HUDEP-2 (cell line): ENCODE results near the gene GUCY2D.

Experiments
- DNase-seq, 76 experiments: peaks; one replicate each; lab custom pipeline; 2025; ENCODE audit not compliant: unreplicated experiment in 76 of 76; lab: John Stamatoyannopoulos, UW

The GUCY2D gene

DNA sequence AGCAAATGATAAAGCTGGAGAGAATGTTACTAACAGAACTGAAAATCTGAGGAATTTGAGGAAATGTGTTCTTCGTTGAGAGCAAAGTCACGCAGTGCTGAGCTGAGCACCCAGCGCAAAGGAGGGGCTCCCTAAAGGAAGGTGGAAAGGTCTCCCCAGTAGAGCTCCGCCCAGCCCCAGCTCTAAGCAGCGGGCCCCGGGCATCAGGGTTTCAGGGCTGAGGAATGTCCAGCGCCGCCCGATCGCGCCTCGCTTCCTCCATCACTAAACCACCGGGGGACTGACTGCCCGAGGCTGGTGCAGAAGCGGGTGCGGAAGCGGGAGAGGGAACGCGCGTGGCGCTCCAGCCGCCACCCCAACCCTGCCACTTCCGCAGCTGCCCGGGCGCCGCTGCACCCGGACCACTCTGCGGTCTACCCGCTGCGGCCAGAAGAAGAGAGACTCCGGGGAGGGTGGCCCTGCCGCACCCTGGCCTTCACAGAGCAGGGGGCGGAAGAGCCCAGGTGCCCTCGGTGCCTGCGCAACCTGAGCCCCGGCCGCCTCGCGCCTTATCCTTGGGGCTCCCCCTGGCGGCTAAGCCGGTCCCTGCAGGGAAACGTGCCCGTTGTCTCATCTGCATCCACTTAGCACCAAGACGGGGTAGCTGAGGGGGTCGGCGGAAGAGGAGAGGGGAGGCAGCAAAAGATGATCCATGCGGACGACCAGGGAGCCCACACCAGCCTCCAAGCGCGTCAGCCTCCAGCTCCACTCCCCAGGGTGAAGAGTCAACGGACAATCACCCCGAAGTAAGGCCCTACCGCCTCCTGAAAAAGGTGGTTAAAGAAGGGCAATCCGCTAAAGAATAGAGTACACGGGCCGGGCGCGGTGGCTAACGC, 12.4 kb upstream of the GUCY2D start:
- peak in 64 of 76 experiments; percentile 8 to 86 (median 66) for DNase-seq

DNA sequence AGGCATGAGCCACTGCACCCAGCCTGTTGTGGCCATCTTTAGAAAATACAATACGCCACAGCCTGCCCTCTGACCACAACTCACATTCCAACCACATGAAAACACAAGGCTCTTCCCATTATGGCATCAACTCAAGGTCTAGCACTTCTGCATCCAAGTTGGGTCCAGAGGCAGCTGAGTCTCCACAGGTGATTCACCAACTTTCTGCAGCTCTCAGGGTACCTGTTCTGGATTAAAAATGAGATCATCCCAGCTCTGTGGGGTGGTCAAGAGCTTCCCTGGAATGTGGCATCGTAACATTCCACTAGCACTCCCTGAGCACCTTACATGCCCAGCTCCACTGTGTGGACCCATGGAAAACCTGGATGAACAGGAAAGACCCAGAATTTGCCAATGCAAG, 9.9 kb upstream of the GUCY2D start:
- DNase-seq: no peak

DNA sequence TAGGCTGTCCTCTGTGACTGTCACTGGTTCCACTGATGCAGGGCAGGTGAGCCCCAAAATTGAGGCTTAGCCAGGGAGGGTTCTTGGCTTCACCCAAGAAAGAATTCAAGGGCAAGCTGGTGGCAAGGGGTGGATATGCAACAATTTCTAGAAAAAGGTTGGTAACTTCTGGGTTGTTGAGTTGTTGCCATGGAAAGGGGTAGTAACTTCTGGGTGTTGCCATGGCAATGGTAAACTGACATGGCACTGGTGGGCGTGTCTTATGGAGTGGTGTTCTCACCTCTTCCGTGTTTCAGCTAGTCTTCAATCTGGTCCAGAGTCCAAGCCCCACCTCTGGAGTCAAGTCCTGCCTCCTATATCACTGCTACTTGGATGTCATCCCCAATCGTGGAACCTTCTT, 9.5 kb upstream of the GUCY2D start:
- no peak for DNase-seq

DNA sequence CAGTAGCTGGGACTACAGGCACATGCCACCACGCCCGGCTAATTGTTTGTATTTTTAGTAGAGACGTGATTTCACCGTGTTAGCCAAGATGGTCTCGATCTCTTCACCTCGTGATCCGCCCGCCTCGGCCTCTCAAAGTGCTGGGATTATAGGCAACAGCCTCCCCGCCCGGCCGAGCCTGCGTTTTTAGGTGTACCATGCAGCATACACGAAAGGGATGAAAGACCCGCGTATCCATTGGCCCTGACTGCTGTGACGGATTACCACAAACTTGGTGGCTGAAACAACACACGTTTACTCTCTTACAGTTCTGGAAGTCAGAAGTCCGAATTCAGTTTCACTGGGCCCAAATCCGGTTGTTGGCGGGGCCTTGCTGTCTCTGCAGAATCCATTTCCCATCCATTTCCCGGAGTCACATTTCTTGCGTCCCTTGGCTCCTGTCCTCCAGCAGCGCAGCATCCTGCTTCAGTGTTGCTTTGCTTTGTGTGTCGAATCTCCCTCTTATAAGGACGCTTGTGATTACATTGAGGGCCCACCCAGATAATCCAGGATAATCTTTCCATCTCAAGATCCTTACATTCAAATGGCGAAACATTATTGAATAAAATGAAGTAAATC, 8.3 kb upstream of the GUCY2D start:
- no peak for DNase-seq

DNA sequence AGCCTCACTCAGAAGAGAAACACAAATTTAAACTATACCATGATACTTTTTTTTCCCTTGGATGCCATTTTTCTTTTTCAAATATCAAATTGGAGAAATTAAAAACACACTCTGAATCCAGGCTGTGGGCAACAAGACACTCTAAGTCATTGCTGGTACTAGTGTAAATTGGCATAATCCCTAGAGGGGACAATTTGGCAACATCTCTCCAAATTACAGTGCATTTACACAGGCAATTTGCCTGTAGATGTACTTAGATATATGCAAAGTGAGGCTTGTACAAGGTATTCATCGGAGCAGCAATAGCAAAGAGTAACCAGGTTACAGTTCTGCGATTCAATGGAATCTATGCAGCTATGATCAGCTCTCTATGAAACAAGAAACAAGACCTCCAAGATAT, 6.7 kb upstream of the GUCY2D start:
- no peak for DNase-seq

DNA sequence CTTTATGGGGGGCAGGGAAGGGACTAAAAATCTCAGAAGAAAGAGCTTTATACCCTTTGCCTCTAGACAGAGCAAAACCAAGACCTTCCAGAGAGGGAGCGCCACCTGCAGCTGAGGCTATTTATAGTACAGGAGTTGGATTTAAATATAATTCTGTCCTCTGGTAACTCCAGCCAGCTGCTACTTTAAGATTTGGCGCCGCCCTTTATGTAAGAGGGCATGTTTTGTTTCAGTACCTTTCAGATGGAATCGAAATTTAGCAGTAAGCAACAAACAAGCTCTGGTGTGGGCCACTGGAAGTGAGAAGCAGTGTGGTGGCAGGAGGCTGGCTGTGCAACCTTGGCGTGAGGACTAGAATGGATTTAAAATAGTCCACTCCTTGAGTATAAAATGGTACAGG, 5.2 kb upstream of the GUCY2D start:
- DNase-seq: peak in 27 of 76 experiments; percentile 3 to 47 (median 25)

DNA sequence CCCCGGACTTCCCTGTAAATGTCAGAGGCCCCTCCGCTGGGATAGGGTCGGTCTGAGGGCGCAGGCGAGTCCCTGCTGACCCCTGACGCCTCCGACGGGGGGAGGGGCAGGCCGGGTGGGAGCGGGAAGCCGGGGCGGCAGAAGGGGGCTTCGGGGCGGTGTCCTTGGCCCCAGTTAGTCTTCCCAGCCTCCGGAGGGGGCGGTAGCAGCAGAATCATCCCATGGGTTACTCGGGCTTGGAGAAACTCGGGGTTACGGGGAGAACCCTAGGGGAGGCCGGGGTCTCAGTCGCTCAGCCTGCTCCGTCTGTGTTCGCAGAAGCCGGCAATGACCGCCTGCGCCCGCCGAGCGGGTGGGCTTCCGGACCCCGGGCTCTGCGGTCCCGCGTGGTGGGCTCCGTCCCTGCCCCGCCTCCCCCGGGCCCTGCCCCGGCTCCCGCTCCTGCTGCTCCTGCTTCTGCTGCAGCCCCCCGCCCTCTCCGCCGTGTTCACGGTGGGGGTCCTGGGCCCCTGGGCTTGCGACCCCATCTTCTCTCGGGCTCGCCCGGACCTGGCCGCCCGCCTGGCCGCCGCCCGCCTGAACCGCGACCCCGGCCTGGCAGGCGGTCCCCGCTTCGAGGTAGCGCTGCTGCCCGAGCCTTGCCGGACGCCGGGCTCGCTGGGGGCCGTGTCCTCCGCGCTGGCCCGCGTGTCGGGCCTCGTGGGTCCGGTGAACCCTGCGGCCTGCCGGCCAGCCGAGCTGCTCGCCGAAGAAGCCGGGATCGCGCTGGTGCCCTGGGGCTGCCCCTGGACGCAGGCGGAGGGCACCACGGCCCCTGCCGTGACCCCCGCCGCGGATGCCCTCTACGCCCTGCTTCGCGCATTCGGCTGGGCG, 542 bp downstream of the GUCY2D start:
- no peak for DNase-seq

DNA sequence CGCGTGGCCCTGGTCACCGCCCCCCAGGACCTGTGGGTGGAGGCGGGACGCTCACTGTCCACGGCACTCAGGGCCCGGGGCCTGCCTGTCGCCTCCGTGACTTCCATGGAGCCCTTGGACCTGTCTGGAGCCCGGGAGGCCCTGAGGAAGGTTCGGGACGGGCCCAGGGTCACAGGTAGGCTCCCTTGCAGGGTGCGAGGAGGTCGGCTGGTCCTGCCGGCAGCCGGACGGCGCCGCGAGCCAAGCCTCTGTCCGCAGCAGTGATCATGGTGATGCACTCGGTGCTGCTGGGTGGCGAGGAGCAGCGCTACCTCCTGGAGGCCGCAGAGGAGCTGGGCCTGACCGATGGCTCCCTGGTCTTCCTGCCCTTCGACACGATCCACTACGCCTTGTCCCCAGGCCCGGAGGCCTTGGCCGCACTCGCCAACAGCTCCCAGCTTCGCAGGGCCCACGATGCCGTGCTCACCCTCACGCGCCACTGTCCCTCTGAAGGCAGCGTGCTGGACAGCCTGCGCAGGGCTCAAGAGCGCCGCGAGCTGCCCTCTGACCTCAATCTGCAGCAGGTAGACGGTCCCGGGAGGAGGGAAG, 1.3 kb downstream of the GUCY2D start:
- no peak for DNase-seq

DNA sequence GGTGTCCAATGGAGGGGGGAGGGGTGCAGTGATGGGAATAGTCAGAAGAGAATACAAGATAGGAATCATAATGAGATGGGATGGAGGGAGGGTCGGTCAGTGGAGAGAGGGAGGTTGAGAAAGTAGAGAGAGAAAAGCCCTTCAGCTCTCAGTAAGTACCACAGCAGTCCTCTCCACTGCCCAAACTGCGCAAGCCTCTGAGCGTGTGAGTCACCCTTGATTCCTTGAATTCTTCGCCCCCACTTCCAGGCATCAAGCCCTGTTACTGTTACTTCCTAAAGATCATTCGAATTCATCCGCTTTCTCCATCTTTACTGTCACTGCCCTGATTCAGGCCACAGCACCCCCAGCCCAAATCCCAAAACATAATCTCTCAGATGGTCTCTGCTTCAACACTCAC, 2.5 kb downstream of the GUCY2D start:
- no peak for DNase-seq

DNA sequence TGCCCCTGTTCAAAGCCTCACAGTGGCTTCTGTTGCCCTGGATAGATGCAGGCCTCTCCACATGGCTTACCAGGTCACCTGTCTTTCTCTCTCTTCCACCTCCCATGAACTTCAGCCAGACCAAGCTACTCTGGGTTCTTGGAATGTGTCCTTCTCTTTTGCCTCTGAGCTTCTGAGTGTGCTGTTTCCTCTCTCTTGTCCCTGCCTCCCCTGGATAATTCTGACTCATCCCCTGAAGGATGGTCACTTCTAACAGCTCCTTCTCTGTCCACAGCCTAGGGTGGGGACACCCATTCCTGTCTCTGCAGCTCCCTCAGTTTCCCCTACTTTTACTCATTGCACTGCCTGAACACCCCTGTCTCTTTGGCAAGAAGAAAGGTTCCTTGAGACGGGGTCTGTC, 2.9 kb downstream of the GUCY2D start:
- no peak for DNase-seq

DNA sequence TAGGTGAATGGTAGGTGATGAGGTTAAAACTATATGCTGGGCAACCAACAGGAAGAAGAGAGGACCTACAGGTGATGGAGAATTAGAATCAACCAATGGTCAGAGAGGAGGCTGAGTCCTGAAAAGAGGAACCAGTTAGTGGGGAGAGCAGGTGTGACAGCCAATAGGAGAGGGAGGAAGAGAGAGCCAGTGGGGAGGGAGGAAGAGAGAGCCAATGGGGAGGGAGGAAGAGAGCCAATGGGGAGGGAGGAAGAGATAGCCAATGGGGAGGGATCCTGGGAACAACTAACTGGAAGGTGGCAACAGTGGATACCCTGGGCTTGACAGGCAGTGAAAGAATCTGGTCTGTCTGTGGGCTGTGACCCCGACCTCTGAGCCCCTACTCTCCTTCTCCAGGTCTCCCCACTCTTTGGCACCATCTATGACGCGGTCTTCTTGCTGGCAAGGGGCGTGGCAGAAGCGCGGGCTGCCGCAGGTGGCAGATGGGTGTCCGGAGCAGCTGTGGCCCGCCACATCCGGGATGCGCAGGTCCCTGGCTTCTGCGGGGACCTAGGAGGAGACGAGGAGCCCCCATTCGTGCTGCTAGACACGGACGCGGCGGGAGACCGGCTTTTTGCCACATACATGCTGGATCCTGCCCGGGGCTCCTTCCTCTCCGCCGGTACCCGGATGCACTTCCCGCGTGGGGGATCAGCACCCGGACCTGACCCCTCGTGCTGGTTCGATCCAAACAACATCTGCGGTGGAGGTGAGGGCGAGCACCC, 3.7 kb downstream of the GUCY2D start:
- DNase-seq: peak in 1 of 76 experiments; percentile 12

DNA sequence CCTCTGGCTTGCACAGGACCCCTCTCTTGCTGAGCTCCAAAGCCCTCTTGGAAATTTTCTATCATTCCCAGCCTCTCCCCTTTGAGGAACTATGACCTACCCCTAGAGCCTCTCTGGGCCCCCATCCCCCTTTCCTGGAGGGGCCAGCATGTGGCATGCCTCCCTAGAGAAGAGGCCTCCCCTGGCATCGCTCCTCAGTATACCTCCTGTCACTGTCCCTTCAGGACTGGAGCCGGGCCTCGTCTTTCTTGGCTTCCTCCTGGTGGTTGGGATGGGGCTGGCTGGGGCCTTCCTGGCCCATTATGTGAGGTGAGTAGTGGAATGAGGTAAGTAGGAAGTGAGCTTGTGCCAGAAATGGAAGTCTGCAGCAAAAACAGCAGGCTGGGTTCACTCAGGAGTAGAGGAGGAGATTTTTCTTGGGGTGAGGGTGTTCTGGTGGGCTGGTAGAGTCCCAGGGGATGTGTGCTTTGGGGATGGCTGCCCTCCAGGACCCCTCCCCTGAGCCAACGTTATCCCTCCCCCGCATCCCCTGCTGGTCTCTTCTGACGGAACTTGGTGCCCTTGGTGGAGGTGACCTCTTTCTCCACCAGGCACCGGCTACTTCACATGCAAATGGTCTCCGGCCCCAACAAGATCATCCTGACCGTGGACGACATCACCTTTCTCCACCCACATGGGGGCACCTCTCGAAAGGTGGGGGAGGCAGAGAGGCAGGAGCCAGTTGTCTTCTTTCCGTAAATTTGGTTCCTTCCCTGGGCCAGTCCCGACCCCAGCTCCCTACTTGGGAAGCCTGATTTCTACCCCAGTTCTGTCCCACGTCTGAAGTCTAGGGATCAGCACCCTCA, 4.6 kb downstream of the GUCY2D start:
- no peak for DNase-seq

DNA sequence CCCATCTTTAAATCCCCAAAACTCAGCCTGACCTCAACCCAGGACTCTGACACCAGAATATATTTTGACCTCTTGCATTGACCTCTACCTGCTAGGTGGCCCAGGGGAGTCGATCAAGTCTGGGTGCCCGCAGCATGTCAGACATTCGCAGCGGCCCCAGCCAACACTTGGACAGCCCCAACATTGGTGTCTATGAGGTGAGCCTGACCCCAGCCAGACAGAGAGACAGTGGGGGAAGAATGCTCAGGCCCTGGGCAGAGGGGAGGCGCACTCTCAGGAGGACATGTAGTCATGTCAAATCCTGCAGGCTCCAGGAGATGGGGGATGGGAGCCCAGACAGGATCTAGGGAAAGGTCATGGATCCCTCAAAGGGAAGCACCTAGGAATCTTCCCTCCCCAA, 5.4 kb downstream of the GUCY2D start:
- DNase-seq: no peak

DNA sequence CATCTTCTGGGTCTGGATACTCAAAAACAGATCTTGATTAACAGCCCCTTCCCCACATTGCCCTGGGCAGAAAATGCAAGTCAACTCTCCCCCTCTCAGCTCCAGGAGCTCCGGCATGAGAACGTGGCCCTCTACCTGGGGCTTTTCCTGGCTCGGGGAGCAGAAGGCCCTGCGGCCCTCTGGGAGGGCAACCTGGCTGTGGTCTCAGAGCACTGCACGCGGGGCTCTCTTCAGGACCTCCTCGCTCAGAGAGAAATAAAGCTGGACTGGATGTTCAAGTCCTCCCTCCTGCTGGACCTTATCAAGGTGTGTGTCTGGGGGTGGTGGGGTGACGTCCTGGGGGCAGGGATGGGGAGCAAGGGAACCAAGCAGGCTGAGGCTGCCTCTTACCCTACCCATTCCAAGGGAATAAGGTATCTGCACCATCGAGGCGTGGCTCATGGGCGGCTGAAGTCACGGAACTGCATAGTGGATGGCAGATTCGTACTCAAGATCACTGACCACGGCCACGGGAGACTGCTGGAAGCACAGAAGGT, 9.7 kb downstream of the GUCY2D start:
- DNase-seq: no peak

DNA sequence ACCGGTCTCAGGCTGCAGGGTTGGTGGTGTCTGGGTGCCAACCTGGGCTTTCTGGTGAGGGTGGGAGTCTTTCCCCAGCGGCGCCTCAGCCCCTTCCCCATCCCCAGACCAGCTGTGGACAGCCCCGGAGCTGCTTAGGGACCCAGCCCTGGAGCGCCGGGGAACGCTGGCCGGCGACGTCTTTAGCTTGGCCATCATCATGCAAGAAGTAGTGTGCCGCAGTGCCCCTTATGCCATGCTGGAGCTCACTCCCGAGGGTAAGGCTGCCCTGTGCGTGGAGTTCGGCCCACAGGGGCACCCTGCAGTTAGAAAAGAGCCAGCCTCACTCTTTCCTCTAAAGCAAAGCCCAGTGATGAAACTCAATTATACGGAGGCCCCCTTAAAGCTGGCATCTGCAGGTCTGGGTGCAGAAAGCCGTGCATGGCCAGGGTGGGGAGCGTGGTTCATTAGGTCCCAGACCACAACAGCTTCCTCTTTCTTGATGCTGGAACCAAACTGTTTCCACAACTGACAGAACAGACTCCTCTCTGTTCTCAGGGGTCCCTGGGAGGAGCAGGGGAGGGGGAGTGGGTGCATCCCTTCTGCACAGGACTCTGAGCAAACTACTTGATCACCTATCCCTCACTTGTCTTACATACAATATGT, 10.7 kb downstream of the GUCY2D start:
- DNase-seq: no peak

DNA sequence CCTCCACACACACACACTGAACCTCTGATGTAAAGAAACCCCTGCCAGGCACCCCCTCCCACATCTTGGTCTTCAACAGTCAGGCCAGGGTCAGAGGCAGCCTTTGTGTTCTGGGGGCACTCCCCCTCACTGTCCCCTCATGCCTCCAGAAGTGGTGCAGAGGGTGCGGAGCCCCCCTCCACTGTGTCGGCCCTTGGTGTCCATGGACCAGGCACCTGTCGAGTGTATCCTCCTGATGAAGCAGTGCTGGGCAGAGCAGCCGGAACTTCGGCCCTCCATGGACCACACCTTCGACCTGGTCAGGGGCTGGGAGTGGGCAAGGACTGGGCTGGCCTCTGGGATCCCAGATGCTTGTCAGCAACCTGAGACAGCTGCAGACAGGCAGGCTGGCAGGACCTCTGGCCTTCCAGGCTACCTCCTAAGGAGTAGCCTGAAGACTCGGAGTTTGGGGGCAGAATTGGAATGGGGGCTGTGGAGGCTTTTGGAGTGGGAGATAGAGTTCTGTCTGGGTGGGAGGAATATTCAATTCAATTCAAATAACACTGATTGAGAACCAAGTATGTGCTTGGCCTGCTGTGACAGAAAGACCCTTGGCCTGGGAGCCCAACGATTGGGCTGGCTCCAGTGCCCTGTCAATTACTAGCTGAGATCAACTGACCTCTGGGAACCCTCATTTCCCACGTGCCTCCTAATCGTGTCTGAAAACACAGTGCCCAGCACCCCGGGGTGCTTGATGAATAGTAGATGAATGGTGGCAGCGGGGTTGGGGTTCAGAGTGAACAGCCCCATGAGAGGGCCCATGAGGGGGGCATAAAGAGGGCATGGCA, 11.5 kb downstream of the GUCY2D start:
- DNase-seq: peak in 1 of 76 experiments; percentile 5

DNA sequence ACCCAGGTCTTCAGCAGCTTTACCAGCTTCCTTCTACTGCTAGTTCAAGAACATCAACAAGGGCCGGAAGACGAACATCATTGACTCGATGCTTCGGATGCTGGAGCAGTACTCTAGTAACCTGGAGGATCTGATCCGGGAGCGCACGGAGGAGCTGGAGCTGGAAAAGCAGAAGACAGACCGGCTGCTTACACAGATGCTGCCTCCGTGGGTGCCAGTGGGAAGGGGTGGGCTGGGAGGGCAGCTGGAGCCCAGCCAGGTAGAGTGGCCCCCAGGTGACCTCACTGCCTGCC, 12.1 kb downstream of the GUCY2D start:
- DNase-seq: peak in 1 of 76 experiments; percentile 5
